A549 (cell line): ENCODE measurements around the gene JKAMP. TPM values are rescaled to one million over a fixed set of nuclear protein-coding genes. Genes with fewer than 3 reads are reported as not detected.

ENCODE experiments used
- ATAC-seq, 2 experiments: fragments of 200-7000 bp in 1 of 2; fragments of >200 bp in 1 of 2; cut with Nextera tagmentation in 1 of 2; cut with Tn5 transposase in 1 of 2; 3 replicates each; pipeline versions ENCODE4 v1.8.0 to v1.9.1; 2018 to 2020; ENCODE audit warnings: mild to moderate bottlenecking in 1 of 2, moderate library complexity in 1 of 2
- CTCF ChIA-PET: fragments of 300-600 bp; sonication (Branson Sonifier 250); formaldehyde crosslinking; extraction: SDS; loops from one replicate; lab custom pipeline; 2021; ENCODE audit warnings: antibody characterized with exemption, inconsistent platforms; lab: Yijun Ruan, JAX
- POLR2A ChIA-PET: fragments of 350-600 bp; formaldehyde crosslinking; extraction: SDS; loops from one replicate; lab custom pipeline; 2021; ENCODE audit warnings: antibody characterized with exemption, inconsistent platforms; lab: Yijun Ruan, JAX
- DNase-seq, 2 experiments: peaks; one replicate each; pipeline versions ENCODE4 v3.0.0 to v3.0.0-alpha.2; 2011 to 2016; ENCODE audit warnings: low read depth in 1 of 2, low spot score in 1 of 2
- FAIRE-seq: peaks from 2 replicates; lab custom pipeline; 2011; peaks lifted over from hg19 to GRCh38; lab: Jason Lieb, UNC
- H3K27ac ChIP-seq, 2 experiments: fragments of >200 bp; sonication (Bioruptor Twin); formaldehyde crosslinking; 3 replicates each; pipeline ENCODE4 v1.5.1; 2016 to 2017
- H3K4me1 ChIP-seq: fragments of >200 bp; sonication (Bioruptor Twin); formaldehyde crosslinking; 3 replicates; pipeline ENCODE4 v1.6.1; 2016
- H3K4me2 ChIP-seq: fragments of >200 bp; sonication (Bioruptor Twin); formaldehyde crosslinking; 3 replicates; pipeline ENCODE4 v1.6.1; 2016
- H3K4me3 ChIP-seq: fragments of >200 bp; sonication (Bioruptor Twin); formaldehyde crosslinking; 3 replicates; pipeline ENCODE4 v1.5.1; 2016
- H3K9me3 ChIP-seq: fragments of >200 bp; sonication (Bioruptor Twin); formaldehyde crosslinking; 3 replicates; pipeline ENCODE4 v1.6.1; 2016
- CEBPB ChIP-seq, 2 experiments: fragments of >200 bp in 1 of 2; sonication (Bioruptor Twin) in 1 of 2; formaldehyde crosslinking in 1 of 2; IDR thresholded peaks; 2 replicates each; pipeline ENCODE4 v1.6.1; 2012 to 2016
- ESRRA ChIP-seq: fragments of 150-350 bp; IDR thresholded peaks from 2 replicates; pipeline ENCODE4 v1.6.1; 2014; ENCODE audit warnings: mild to moderate bottlenecking, low read length, borderline replicate concordance
- FOXS1 ChIP-seq: fragments of 250-450 bp; sonication (Bioruptor Pico); IDR thresholded peaks from 2 replicates; pipeline ENCODE4 v1.5.0; 2020; ENCODE audit warnings: mild to moderate bottlenecking, moderate library complexity
- GATA3 ChIP-seq: IDR thresholded peaks from 2 replicates; pipeline ENCODE4 v1.6.1; 2012; ENCODE audit warnings: borderline replicate concordance
- HEYL ChIP-seq: fragments of 250-450 bp; sonication (Bioruptor Pico); IDR thresholded peaks from 2 replicates; pipeline ENCODE4 v1.8.0; 2021; ENCODE audit warnings: mild to moderate bottlenecking, moderate library complexity
- HOXB13 ChIP-seq: fragments of 250-450 bp; sonication (Bioruptor Pico); IDR thresholded peaks from 2 replicates; pipeline ENCODE4 v1.5.0; 2020; ENCODE audit warnings: low read depth, mild to moderate bottlenecking, moderate library complexity
- JUN ChIP-seq, 2 experiments: fragments of >200 bp; sonication (Bioruptor Twin); formaldehyde crosslinking; IDR thresholded peaks; 2 replicates in 1 of 2; 3 replicates in 1 of 2; pipeline ENCODE4 v1.6.1; 2016 to 2017
- MAFK ChIP-seq: fragments of 450-650 bp; IDR thresholded peaks from 2 replicates; pipeline ENCODE4 v1.6.1; 2014; ENCODE audit not compliant: partially characterized antibody
- MYC ChIP-seq: IDR thresholded peaks from 2 replicates; pipeline ENCODE4 v1.6.1; 2012; ENCODE audit warnings: mild to moderate bottlenecking, inconsistent platforms, low read length, improper control_type of control experiment, borderline replicate concordance
- NR3C1 ChIP-seq: fragments of >200 bp; sonication (Bioruptor Twin); formaldehyde crosslinking; IDR thresholded peaks from 3 replicates; pipeline ENCODE4 v1.6.1; 2017
- RAD21 ChIP-seq, 2 experiments: fragments of >200 bp in 1 of 2; sonication (Bioruptor Twin) in 1 of 2; formaldehyde crosslinking in 1 of 2; IDR thresholded peaks in 1 of 2; conservative IDR thresholded peaks in 1 of 2; 2 replicates in 1 of 2; 3 replicates in 1 of 2; pipeline ENCODE4 v1.6.1; 2012 to 2018; ENCODE audit warnings: inconsistent platforms in 1 of 2
- SMC3 ChIP-seq: fragments of >200 bp; sonication (Bioruptor Twin); formaldehyde crosslinking; IDR thresholded peaks from 3 replicates; pipeline ENCODE4 v1.6.1; 2018; ENCODE audit warnings: inconsistent platforms
- SREBF2 ChIP-seq: fragments of 450-650 bp; IDR thresholded peaks from 2 replicates; pipeline ENCODE4 v1.6.1; 2014; ENCODE audit warnings: mild to moderate bottlenecking, moderate library complexity
- TP53 ChIP-seq: fragments of 250-450 bp; sonication (Bioruptor Pico); IDR thresholded peaks from 2 replicates; pipeline ENCODE4 v1.5.0; 2021; ENCODE audit warnings: mild to moderate bottlenecking, moderate library complexity
- ZSCAN20 ChIP-seq: fragments of 250-450 bp; sonication (Bioruptor Pico); IDR thresholded peaks from 2 replicates; pipeline ENCODE4 v1.8.0; 2022; ENCODE audit warnings: mild to moderate bottlenecking, moderate library complexity
- WGBS: methylation state at CpG from one replicate; pipeline ENCODE4 v1.1.6; 2017; ENCODE audit errors: missing lambda C conversion rate; 5-methylcytosine and 5-hydroxymethylcytosine counted together
- polyA plus RNA-seq, 4 experiments: library from polyadenylated mRNA; depleted of rRNA in 3 of 4; stranded (reverse); fragments of >200 nt; fragmentation: RNase III in 1 of 4; extraction: RNeasy Plus Mini Kit Qiagen cat#74134 plus additional on column Dnase treatment in 1 of 4; gene quantifications; 2 replicates in 3 of 4; 3 replicates in 1 of 4; pipeline ENCODE4 v1.2.3, GENCODE V29; 2011 to 2017
- TF ChIP-seq, protein P1 (sequence below): fragments of >200 bp; sonication (Bioruptor Twin); formaldehyde crosslinking; IDR thresholded peaks from 3 replicates; pipeline ENCODE4 v1.5.1; 2016
- TF ChIP-seq, protein P2 (sequence below): IDR thresholded peaks from 2 replicates; pipeline ENCODE4 v1.6.1; 2012
- TF ChIP-seq, protein P3 (sequence below): fragments of 150-350 bp; IDR thresholded peaks from 2 replicates; pipeline ENCODE4 v1.6.1; 2014; ENCODE audit warnings: low read depth, mild to moderate bottlenecking, low read length
- TF ChIP-seq, protein P4 (sequence below): fragments of 250-450 bp; sonication (Bioruptor Pico); IDR thresholded peaks from 2 replicates; pipeline ENCODE4 v1.5.0; 2020; ENCODE audit warnings: low read depth, mild to moderate bottlenecking, moderate library complexity
- TF ChIP-seq, protein P5 (sequence below): fragments of >200 bp; sonication (Bioruptor Twin); formaldehyde crosslinking; IDR thresholded peaks from 2 replicates; pipeline ENCODE4 v1.6.1; 2016

JKAMP gene
- polyA plus RNA-seq, 2 of the 4 experiments (the other 2 are of a cell fraction): 89.4 to 266 TPM

DNA sequence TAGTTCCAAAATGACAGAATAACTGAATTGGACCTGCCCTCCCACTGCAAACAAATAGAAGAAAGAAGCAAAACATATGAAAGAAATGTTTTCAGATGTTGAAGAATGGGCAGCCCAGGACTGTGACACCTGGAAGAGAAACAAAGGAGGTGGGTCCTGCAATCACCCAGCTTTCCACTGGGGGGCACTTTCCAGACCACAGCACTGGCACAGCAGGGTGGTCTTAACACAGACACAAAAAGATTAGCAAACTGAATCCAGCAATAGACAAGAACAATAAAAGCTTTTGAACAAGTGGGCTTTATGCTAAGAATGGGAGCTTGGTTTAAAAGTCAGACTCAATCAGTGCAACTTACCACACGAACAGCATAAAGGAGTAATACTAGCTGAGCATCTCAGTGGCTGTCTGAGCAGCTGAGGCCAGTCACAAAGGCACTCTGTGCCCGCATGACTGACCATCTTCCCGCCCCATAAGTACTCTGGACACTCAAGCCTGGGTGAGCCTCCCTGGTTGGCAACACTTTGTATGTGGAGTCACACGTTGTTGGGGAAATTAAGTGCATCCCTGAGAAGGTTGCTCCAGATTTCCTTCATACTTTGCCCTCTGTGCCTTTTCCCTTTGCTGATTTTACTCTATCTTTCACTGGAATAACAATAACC, 27.7 kb downstream of the JKAMP start:
- peak; percentile 21; the same call in 1 of the 3 replicates for TF ChIP-seq SMC3
- TF ChIP-seq RAD21 (conservative IDR thresholded peaks at IDR 0.05 in 1 of 2, IDR thresholded peaks at IDR 0.05 in 1 of 2): peak in 1 of 2 experiments; percentile 21; a peak in 1 of 5 replicates
- TF ChIP-seq, protein P1, sequence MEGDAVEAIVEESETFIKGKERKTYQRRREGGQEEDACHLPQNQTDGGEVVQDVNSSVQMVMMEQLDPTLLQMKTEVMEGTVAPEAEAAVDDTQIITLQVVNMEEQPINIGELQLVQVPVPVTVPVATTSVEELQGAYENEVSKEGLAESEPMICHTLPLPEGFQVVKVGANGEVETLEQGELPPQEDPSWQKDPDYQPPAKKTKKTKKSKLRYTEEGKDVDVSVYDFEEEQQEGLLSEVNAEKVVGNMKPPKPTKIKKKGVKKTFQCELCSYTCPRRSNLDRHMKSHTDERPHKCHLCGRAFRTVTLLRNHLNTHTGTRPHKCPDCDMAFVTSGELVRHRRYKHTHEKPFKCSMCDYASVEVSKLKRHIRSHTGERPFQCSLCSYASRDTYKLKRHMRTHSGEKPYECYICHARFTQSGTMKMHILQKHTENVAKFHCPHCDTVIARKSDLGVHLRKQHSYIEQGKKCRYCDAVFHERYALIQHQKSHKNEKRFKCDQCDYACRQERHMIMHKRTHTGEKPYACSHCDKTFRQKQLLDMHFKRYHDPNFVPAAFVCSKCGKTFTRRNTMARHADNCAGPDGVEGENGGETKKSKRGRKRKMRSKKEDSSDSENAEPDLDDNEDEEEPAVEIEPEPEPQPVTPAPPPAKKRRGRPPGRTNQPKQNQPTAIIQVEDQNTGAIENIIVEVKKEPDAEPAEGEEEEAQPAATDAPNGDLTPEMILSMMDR: peak; percentile 35; the same call in 2 of the 3 replicates
- TF ChIP-seq MYC: no peak
- Histone ChIP-seq H3K4me1 (no peaks in the 10 kb centered on the region), H3K27ac (no peak overlapping the region), H3K9me3 (no peaks in the 10 kb centered on the region; the same call in 2 of the 3 replicates), H3K4me3 (no peak overlapping the region), H3K4me2 (no peak overlapping the region)
- ATAC-seq: peak; percentile 45 to 74; a peak in 4 of 6 replicates
- ChIA-PET POLR2A (interaction anchor here (0.7 kb wide), 1 partner anchor 28 kb away, joined by 4 read pairs; the partner anchor contains the start of genes JKAMP and L3HYPDH), CTCF (interaction anchor here (0.6 to 6.5 kb wide), 8 partner anchors 10 to 986 kb away, joined by 3 to 52 read pairs (median 4); partner anchors contain the start of genes CCDC175, JKAMP and L3HYPDH)
- 9% methylated on average over 4 of the region's 4 CpGs for WGBS
- peak; percentile 9 to 24 for DNase-seq
- no peak for FAIRE-seq

DNA sequence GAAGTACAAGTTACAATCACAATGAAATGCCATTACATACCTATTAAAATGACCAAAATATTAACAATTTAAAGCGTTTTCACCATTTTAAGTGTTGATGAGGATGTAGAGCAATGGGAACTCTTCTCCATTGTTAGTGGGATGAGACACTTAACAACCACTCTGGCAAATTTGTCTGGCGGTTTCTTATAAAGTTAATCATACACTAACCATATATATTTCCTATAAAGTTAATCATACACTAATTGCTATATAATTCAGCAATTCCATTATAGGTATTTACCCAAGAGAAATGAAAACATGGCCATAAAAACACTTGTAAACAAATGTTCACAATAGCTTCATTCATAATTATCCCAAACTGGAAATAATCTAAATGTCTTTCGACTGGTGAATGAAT, 35.9 kb downstream of the JKAMP start:
- POLR2A ChIA-PET: no interaction called here

DNA sequence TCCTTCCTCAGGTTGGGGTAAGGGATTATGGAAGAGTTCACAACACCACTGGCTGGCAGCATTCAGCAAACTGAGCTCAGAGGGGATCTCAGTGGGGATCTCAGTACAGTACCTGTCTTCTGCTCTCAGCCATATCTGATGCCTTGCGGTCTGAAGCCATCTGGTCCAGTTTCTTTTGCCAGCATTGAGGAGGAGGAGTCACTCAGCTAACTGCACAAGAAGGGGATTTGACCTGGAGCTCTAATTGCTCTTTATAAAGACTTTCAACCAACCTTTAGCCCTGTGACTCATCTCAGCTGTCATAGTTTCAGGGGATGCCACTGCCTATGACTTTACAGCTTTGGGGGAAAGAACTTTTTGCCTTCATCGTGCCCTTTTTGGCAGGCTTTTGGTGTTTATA, 44.9 kb downstream of the JKAMP start:
- POLR2A ChIA-PET: no interaction called here
- H3K9me3 ChIP-seq: peaks cover 14% of the 10 kb centered on the region; the same call in 2 of the 3 replicates
- no peaks in the 10 kb centered on the region for H3K4me1 ChIP-seq
- DNase-seq (no peak), ATAC-seq (no peak), FAIRE-seq (no peak)
- no peak overlapping the region for H3K4me3 ChIP-seq
- H3K27ac ChIP-seq: no peak overlapping the region
- CTCF ChIA-PET: interaction anchor here (1.9 kb wide), 1 partner anchor 48 kb away, joined by 5 read pairs; the partner anchor contains the start of gene CCDC175
- TF ChIP-seq, protein P2, sequence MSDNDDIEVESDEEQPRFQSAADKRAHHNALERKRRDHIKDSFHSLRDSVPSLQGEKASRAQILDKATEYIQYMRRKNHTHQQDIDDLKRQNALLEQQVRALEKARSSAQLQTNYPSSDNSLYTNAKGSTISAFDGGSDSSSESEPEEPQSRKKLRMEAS: no peak
- TF ChIP-seq, protein P3, sequence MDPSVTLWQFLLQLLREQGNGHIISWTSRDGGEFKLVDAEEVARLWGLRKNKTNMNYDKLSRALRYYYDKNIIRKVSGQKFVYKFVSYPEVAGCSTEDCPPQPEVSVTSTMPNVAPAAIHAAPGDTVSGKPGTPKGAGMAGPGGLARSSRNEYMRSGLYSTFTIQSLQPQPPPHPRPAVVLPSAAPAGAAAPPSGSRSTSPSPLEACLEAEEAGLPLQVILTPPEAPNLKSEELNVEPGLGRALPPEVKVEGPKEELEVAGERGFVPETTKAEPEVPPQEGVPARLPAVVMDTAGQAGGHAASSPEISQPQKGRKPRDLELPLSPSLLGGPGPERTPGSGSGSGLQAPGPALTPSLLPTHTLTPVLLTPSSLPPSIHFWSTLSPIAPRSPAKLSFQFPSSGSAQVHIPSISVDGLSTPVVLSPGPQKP: no peak
- TF ChIP-seq ESRRA (no peak), SREBF2 (no peak), HOXB13 (no peak), HEYL (CRISPR knock-in tag) (no peak), ZSCAN20 (CRISPR knock-in tag) (no peak), FOXS1 (CRISPR knock-in tag) (no peak), CEBPB (IDR thresholded peaks at IDR 0.05) (no peak), GATA3 (no peak), JUN (IDR thresholded peaks at IDR 0.05) (no peak), MAFK (no peak), TP53 (no peak)
- TF ChIP-seq, protein P4, sequence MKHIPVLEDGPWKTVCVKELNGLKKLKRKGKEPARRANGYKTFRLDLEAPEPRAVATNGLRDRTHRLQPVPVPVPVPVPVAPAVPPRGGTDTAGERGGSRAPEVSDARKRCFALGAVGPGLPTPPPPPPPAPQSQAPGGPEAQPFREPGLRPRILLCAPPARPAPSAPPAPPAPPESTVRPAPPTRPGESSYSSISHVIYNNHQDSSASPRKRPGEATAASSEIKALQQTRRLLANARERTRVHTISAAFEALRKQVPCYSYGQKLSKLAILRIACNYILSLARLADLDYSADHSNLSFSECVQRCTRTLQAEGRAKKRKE (CRISPR knock-in tag): no peak
- TF ChIP-seq, protein P5, sequence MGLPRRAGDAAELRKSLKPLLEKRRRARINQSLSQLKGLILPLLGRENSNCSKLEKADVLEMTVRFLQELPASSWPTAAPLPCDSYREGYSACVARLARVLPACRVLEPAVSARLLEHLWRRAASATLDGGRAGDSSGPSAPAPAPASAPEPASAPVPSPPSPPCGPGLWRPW: no peak
- TF ChIP-seq, protein P1: no peak
- WGBS: 0% methylated on average over 2 of the region's 2 CpGs
- H3K4me2 ChIP-seq: no peak overlapping the region

More for the DNA sequence above, 35.9 kb downstream of the JKAMP start:
- 29% methylated on average over 3 of the region's 3 CpGs for WGBS
- TF ChIP-seq SREBF2 (no peak), NR3C1 (no peak)
- TF ChIP-seq, protein P4 (CRISPR knock-in tag): no peak
- TF ChIP-seq, protein P3: no peak
- FAIRE-seq (no peak), ATAC-seq (no peak), DNase-seq (no peak)
- H3K27ac ChIP-seq: no peak overlapping the region
- no peak overlapping the region for H3K4me3 ChIP-seq
- H3K9me3 ChIP-seq: no peaks in the 10 kb centered on the region
- no peak overlapping the region for H3K4me2 ChIP-seq
- no peaks in the 10 kb centered on the region for H3K4me1 ChIP-seq
- CTCF ChIA-PET: no interaction called here
